Stimulated activated CD8-positive, alpha-beta memory T cell treated with anti-CD3 and anti-CD28 coated beads, Interleukin-2, amount 100 ng/mL, for 48 hours (primary cell): Measurements from ENCODE around the gene MAML3.

Experiments used
- DNase-seq, 2 donors: peaks; one replicate each; pipeline ENCODE4 v3.0.0-alpha.2; 2020; ENCODE audit warnings: low read depth in 2 of 2

The MAML3 gene

DNA sequence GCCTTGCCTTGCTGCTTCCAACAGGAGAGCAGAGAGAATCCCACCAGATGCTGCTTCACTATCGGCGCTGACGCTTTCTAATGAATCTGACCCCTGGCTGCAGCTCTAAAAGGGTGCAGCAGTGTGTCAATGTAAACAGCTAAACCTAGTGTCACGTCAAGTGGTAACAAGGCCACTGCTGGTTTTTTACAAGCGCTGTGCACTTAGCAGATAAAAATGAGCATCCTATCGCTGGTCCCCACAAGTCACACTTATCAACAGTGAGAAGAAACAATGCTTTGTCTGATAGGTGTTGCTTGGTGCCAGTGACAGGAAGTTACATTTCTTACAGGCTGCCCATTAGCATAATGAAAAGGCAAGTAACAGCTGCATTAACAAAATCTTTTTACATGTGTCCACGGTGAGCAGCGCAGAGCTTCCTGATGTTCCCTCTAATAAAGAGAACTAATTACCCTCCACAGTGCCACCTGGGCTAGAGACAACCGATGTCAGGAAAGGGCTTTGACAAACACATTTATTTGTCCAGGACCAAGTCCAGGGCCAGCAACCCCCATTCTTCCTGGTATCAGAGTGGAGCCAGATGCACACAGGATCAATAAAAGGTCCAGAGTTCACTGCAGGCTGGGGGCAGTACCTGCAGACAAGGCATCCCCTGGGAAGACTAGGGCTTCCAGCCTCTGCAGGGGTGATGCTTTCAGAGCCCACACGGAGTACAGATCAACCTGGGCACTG lies 312.4 kb downstream of the MAML3 start:
- no peak for DNase-seq

DNA sequence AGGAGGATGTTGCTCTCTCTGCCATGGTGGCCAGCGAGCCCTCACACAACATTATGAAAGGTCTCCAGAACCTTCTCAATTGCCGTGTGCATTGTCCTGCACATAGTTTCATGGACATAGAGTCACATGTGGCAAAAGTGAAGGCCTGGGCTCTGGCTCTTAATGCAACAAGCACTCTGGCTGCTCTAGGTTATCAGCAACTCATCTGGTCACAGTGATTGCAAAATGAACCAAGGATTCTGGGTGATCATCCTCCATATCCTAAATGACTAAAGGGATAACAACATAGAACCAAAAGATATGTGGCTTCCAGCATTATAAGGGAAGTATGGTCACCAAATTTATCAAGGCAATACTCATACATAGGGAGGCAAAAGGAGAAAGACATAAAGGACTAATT lies 313.2 kb downstream of the MAML3 start:
- no peak for DNase-seq

DNA sequence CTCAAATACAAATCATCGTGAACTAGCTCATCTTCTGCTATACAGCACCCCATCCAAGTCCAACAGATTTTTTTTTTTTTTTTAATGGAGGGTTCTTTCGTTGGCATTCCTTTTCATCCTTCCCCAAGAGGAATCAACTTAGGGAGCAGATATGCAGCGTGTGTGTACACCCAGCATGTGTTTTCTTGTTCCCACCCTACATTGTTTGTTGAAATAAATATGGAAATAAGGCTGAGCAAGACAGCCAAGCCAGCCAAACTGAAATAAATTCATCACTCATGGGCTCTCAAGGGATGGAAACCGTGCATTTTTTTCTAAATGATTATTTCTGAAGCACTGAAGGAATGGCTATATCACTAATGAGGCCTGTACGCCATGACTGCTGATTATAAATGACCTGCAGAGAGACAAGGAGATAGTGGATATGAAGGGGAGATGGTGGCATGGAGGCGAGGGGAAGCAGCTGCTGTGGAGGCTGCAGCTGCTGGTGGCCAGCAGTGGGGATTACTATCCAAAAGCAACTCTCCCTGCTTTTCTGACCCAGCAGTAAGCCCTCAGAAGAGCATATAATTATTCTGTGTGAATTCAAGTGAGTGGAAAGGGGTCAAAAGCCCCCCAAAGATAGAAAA lies 314.5 kb downstream of the MAML3 start:
- DNase-seq: no peak

GRCh38 chr4:139838811-139839210 lies 315.2 kb downstream of the MAML3 start:
- no peak for DNase-seq

- DNase-seq: no peak
Measured at GRCh38 chr4:139834981-139835391, 319.0 kb downstream of the MAML3 start.

- DNase-seq: no peak
Measured at GRCh38 chr4:139834226-139834662, 319.7 kb downstream of the MAML3 start.

DNA sequence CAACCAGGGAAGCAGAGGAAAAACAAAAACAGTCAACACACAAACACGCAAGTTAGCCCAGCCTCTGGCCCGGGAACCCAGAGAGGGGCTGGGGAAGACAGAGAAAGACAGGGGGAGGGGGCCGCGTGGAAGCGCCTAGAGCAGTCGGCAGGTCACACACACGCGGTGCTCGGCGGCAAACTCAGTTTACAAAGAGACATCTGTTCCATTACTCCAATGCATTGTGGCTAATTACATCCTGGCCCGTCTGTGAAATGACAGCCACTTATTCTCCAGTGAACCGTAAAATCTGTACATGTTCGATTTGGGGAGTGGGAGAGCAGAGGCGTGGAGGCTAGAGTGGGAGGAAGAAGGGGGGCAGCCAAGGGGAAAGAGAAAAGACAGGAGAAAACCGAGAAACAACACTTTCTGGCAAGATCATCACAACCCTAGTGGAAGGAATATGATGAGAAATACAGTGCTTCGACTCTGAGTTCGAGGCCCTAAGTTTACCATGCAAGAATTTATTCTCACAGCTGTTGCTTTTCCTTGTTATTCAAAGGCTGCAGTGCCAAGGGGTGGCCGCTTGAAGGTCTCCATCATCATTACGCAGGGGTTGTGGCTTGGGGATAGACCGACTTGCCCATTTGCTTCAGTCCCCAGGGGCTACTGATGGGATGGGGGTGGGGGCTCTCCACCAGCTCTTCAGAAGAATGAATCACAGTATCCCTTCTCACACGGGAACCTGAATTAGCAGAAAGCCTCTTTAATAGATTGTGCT lies 320.7 kb downstream of the MAML3 start:
- no peak for DNase-seq

GRCh38 chr4:139828966-139829664 lies 324.9 kb downstream of the MAML3 start:
- DNase-seq: no peak

DNA sequence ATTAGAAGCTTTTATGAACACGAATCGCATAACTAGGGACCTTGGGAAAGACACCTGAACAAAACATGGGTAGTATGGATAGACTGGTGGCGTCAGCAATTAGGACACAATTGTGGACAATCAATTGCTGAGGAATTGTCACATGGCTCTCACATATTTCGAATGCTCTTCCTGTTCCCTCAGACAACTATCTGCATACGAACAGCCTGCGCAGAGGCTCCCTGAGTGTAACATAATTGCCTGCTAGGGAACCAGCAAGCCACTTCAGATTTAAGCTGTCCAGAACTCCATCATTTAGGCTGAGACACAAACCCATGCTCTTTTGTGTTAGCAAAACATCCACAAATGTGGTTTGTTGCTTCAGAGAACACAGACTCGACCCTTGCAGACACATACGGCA lies 327.6 kb downstream of the MAML3 start:
- no peak for DNase-seq

GRCh38 chr4:139825523-139826014 lies 328.4 kb downstream of the MAML3 start:
- DNase-seq: no peak

- DNase-seq: no peak
Measured at GRCh38 chr4:139824882-139825522, 329.0 kb downstream of the MAML3 start.

DNA sequence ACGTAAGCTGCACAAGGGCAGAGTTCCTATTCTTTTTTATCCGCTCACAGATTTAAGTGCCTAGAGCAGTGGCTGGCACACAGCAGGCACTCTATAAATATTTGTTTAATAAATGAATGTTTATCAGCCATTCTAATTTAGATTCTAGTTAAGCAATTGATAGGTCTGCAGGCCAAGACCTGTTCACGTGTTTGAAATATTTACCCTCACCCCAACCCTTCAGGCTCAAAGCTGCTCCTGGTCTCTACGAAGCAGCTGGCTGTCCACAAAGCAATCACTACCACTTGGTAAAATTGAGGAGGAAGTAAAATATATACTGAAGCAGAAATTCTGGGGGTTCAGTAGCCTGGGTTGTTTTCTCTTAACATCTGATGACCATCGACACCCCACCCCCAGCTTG lies 330.2 kb downstream of the MAML3 start:
- no peak for DNase-seq

- DNase-seq: no peak
Measured at GRCh38 chr4:139823345-139823744, 330.6 kb downstream of the MAML3 start.

GRCh38 chr4:139822391-139822790 lies 331.6 kb downstream of the MAML3 start:
- DNase-seq: no peak

DNA sequence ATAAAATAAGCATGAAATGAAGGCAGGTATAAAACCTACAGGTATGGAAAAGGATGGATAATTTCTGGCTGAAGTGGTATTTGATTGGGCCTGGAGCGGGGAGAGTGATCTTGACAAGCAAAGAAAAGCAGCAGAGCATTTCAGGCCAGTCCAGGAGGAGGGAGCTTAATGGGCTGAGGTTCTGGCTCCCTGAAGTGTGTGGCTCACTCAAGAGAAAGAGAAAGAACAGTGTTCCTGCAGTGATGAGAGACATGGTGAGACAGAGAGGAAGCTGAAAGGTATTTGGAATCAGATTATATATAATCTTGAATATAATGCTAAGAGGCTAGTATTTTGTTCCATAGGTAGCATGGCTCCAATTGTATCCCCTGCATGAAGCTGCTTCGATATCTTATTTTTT lies 334.9 kb downstream of the MAML3 start:
- DNase-seq: no peak

DNA sequence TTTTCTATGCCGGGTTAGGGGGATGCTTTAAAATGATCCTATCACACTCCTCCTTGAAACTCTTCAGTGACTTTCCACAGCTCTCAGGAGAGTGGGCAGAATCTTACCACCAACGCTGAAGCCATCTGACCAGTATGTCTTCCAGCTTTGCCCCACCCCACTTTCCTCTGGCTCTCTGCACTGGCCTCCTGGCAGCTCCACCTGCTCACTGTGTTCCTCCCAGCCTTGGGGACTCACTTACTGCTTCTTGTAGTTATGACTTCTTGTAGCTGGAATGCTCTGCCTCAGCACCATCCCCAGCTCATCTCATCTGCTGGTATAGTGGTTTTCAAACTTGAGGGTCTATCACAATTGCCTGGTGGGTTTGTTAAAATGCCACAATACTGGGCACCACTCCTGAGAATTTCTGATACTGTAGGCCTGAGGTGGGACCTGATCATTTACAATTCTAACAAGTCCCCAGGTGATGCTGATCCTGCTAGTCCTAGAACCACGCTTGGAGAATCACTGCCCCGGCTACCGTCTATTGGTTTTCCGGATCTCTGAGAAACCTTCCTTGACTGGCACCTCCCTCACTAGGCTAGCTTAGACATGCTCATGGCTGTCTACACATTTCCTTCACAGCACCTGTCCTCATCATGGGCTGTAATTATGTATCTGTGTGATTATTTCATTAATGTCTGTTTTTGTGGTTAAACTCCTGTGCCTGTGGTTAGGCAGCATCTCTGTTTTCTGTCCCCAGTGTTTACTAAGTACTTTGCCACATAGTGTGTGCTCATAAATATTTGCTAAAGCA lies 336.1 kb downstream of the MAML3 start:
- DNase-seq: no peak

- no peak for DNase-seq
Measured at GRCh38 chr4:139816856-139817255, 337.1 kb downstream of the MAML3 start.

GRCh38 chr4:139815778-139816601 lies 338.0 kb downstream of the MAML3 start:
- no peak for DNase-seq

DNA sequence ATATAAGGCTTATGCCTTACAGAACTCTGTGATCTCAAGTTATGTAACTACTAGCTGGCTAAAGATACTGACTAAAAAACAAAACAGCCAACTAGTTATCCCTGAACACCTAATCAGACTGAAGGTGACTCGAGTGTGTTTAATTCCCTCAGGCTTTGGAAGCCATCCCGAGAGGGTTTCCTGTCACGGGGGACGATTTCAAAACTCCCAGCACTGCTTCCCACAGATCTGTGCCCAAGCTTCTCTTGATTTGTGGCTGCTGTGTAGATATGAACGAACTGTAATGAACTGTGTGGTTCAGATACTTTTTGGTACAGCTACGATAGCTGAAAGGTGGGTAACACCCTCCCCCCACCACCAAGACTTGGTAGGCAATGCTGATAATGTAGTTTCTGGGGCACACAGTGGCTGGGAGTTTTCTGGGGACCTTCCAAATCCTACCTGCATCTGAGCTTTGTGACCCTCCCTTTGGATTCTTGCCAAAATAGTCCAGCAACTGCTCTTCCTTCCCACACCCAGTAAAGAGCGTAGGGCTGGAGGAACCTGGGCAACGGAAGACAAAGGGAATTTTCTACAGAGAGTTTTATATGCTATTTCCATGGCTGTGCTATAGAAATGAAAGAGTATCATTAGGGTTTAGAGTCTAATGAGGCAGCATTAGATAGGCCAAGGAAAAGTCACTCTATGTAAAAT lies 339.5 kb downstream of the MAML3 start:
- no peak for DNase-seq
